Measurements from ENCODE around the gene MNAT1.

DNA sequence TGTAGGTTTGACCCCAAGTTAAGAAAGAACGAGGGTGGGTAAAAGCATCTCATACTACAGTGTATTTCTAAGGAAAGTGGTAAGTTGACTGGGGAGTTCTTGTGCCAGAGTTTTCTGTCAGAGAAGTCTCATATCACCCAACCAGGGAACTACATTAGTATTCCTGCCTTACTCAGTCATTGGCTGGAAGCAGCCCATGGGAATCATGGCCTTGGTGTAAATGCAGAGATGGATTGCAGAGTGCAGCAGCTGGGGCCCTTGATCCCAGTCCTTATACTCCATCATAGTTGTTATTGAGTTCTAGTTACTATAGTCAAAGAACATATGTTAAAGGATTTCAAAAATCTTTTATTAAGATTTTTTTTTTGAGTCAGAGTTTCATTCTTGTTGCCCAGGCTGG is 105.8 kb downstream of the MNAT1 start:
- no peak for TF ChIP-seq SMAD1 (IDR thresholded peaks at IDR 0.05; ENCODE audit: low read depth, low read length, partially characterized antibody)
- no peak for TF ChIP-seq MEIS2 (IDR thresholded peaks at IDR 0.05; ENCODE audit: partially characterized antibody)

Measured in K562 (cell line).